ENCODE data around the gene UQCR10. TPM values are rescaled to one million over a fixed set of nuclear protein-coding genes. Genes with fewer than 3 reads are reported as not detected.

Gene UQCR10
- total RNA-seq, 1 experiment from 2014 or later = 93.7 TPM

- ChIA-PET CTCF (no interaction called here), POLR2A (no interaction called here)
- intact Hi-C loops (cut with micrococcal nuclease; ENCODE audit: unreplicated experiment) = loop anchor here (10.0 kb wide), 1 partner anchor 206 kb away; no protein-coding TSS in a partner anchor
- TF ChIP-seq CTCF (IDR thresholded peaks at IDR 0.05) = no peak
- Histone ChIP-seq H3K27ac (ENCODE audit: low read length) (no peak overlapping the region), H3K36me3 (ENCODE audit: control insufficient read depth, insufficient read depth, low read length) (no peaks in the 10 kb centered on the region; the same call in 1 of the 2 replicates), H3K9me3 (ENCODE audit: control insufficient read depth, insufficient read depth, low read depth, low read length) (no peaks in the 10 kb centered on the region), H3K4me3 (ENCODE audit: low read depth in 2 of 2, low read length in 2 of 2) (no peak overlapping the region), H3K4me1 (ENCODE audit: control insufficient read depth, insufficient read depth, low read length) (no peaks in the 10 kb centered on the region), H3K27me3 (ENCODE audit: control insufficient read depth, insufficient read depth, low read length) (no peaks in the 10 kb centered on the region)
- DNase-seq (ENCODE audit: low read depth, low spot score) (no peak), ATAC-seq (no peak)
- in situ Hi-C loops (cut with HindIII; ENCODE audit: low pct_unique_long_range_greater_than_20kb, low sequenced_read_pairs) = no loop called here
- BruUV-seq (replicated peaks) = no TSS peak
Measured at GRCh38 chr22:29798318-29798717, 31.1 kb downstream of the UQCR10 start.

- CTCF ChIA-PET = no interaction called here
- Histone ChIP-seq H3K4me1 (ENCODE audit: control insufficient read depth, insufficient read depth, low read length) (no peaks in the 10 kb centered on the region), H3K9me3 (ENCODE audit: control insufficient read depth, insufficient read depth, low read depth, low read length) (no peaks in the 10 kb centered on the region), H3K36me3 (ENCODE audit: control insufficient read depth, insufficient read depth, low read length) (no peaks in the 10 kb centered on the region; the same call in 1 of the 2 replicates), H3K27me3 (ENCODE audit: control insufficient read depth, insufficient read depth, low read length) (no peaks in the 10 kb centered on the region), H3K27ac (ENCODE audit: low read length) (no peak overlapping the region), H3K4me3 (ENCODE audit: low read depth in 2 of 2, low read length in 2 of 2) (no peak overlapping the region)
- TF ChIP-seq REST (IDR thresholded peaks at IDR 0.05; ENCODE audit: insufficient read depth in 1 of 2, low read depth in 2 of 2, low read length in 1 of 2) = no peak
- TF ChIP-seq TCF7L2 (IDR thresholded peaks at IDR 0.05; ENCODE audit: low read depth, low read length) = no peak
- no peak for TF ChIP-seq SIN3A (IDR thresholded peaks at IDR 0.05; ENCODE audit: borderline replicate concordance, insufficient read depth, low read depth, low read length)
- no peak for TF ChIP-seq CTCF (IDR thresholded peaks at IDR 0.05)
- no peak for TF ChIP-seq POLR2AphosphoS5 (IDR thresholded peaks at IDR 0.05; ENCODE audit: low read depth, low read length)
- ATAC-seq (no peak), DNase-seq (ENCODE audit: low read depth, low spot score) (no peak)
- no TSS peak for BruUV-seq (replicated peaks)
- intact Hi-C loops (cut with micrococcal nuclease; ENCODE audit: unreplicated experiment) (loop anchor here (10.0 kb wide), 1 partner anchor 206 kb away; no protein-coding TSS in a partner anchor), in situ Hi-C loops (cut with HindIII; ENCODE audit: low pct_unique_long_range_greater_than_20kb, low sequenced_read_pairs) (no loop called here)
- POLR2A ChIA-PET = no interaction called here
Measured at GRCh38 chr22:29798801-29799200, 31.6 kb downstream of the UQCR10 start.

Measured in Panc1 (cell line).